HG03378 (cell line): ENCODE measurements around the gene TST.

Experiments used
- ATAC-seq: cut with Tn5 transposase; IDR thresholded peaks from one replicate; pipeline ENCODE4 v1.9.1; 2021; ENCODE audit warnings: mild to moderate bottlenecking, moderate library complexity; ENCODE audit not compliant: unreplicated experiment

Gene TST

DNA sequence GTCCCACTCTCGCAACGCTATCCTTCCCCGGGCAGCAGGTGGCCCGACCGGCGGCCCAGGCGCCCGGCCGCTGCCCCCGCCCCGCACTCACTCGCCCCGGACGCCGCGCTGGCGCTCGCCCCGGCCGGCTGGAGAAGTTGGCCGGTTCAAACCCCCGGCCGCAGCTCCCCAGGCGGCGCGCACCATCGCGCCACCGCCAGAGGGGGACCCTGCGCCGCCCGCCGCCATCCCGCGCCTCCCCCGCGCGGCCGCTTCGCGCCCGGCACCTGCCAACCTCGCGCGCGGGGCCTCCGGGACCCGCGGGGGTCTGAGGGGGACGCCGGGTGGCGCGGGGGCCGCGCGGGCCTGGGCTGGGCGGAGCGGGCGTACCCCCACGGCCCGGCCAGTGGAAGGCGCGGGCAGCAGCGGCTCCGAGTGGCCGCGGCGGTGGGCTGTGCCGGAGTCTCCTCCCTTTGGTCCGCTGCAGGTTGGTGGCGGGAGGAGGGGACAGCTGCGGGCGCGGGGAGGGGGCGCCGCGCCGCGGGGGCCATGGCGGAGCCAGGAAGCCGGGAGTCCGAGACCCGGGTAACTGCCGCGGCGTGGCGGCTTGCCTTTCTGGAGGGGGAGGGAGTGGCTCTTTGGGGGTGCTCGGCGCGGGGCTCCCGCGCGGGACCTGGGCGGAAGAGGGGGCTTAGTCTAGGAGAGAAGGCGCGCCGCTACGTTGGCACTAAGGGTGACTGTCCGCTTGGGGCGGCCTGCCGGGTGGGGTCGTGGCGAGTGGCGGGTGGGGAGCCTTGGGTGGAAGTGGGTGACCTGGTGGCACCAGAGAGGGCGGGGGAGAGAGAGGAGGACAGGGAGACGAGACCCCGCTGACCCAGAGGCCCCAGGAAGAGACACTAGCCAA is at the start of gene TST, which contains the start of gene MPST:
Gene TST, minus strand, starts transcription at position 139 of the 883 bp plus-strand sequence. CDS start 715 bp downstream, outside the sequence.
Gene MPST, plus strand, starts transcription at position 434 of the 883 bp plus-strand sequence. Its CDS starts 95 bp downstream, at position 529.
- ATAC-seq, result no peak

DNA sequence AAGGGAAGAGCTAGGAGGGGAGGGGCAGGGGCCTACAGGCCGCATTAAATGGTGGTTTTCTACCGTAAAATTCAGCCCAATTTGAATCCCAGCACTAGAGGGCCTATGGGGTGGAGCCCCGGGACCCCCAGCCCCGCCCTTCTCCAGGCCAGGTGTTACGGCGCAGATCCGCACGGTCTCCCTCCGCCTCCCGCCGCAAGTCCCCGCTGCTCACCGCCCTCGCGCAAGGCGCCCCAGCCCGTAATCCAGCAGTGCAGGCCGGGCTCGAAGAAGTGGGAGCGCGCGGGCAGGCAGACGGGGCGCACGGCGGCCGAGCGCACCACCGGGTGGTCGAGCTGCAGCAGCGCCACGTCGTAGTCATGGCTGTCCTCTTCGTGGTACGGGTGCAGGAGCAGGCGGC is 49.6 kb upstream of the TST start:
- no peak for ATAC-seq

DNA sequence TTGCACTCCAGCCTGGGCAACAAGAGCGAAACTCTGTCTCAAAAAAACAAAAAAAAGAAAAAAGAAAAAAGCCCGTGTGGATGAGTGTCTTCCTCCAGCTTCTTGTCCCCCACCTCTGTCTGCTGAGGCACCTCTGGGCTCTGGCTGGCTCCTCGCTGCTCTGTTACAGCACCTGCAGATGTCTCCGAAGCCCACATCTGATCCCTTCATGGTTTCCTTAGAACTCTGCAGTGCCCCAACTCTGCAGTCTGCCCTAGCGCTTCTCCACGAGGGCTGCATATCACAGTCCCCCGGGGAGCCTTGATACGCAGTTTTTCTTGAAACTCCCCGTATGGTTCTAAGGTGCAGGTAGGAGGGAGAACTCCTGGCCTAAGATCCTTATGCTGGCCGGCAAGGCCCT is 48.2 kb upstream of the TST start:
- ATAC-seq, result no peak

DNA sequence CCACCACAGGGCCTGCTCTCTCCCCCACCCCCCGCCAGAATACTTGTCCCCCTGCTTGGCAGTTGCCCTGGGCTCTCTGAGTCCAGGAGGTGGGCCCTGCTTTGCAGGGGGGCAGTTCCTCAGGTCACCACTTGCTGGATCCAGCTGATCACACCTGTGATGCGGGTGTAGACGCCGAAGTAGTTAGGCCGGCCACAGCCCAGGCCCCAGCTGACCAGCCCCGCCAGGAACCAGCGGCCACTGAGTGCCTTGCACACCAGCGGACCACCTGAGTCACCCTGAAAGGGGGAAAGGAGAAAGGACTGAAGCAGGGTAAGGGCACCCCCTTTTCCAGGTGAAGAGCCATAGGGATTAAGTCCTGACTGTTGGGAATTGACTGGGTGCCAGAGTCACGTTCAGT is 46.7 kb upstream of the TST start:
- ATAC-seq, result no peak

DNA sequence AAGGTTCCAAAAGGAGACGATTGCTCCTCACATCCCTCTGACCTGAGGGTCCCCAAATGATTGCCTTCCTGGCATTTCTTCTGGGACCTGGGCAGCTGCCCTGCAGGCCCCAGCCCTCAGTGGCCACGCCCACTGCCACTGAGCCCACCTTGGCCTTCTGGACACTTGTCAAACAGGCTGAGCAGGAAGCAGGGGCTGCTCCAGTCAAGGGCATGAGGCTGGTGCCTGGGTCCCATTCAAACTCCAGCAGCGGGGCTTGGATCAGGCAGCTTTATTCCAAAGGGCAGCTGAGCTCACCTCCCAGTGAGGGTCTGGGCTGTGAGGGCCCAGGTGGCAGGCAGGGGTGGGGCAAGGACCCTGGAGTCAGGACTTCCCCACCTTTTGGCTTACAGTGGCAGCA is 45.9 kb upstream of the TST start:
- no peak for ATAC-seq

DNA sequence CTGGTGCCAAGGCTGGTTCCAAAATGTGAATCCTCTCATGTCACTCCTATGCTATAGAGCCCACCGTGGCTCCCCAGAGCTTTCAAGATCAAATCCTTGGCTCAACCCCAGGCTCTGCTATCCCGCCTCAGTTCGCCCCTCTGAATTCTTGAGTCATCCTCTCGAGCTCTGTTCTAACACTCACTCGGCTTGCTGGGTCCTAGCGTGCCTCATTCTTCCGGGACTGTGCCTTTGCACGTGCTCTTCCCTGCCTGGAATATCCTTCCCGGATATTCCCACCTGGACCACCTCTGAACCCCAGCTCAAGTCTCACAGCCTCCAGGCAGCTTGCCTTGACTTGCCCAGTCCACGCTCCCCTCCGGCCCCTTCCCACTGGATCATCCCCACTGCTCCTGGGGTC is 45.3 kb upstream of the TST start:
- no peak for ATAC-seq

DNA sequence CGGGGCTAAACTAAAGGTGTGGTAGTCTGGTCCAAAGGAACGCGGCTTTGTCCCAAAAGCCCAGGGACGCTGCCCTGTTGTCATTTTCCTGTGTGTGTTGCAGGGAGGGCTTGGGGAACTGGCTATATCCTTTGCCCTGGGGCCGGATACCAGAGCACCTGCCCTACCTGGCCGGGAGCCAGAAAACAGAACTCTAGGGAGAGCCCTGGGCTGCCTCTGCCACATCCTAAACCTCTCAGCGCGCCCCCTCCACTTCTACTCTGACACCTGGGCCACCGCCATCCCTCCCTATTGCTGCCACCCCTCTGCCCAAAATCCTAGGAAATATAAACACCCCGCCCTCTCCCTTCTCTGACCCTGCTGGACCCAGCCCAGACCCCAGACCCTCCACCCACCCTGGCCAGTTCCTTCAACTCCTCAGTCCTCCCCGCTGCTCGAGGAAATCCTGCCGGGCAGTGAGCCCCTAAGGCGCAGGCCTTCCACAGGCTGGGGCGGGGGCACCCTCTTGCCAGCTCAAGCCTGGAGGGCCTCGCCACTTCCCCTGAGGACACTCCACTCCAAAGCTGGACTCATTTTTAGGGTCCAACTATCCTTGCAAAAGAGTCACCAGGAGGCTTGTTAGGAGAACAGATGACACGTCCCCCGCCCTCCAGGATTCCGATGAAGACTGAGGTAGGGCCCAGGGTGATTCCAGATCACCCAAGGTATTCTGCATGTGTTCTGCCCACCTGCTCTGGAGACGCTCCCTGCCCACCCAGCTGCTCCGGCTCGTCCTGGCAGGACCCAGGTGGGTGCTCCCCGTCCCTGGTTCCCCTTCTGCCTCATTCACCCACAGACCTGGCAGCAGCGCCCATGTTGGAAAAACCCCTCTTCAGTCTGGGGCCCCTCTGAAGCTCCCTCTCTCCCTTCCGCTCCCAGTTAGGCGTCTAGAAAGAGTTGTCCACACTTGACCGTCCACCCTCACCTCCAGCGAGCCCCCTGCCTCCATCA is 44.5 kb upstream of the TST start:
- no peak for ATAC-seq

DNA sequence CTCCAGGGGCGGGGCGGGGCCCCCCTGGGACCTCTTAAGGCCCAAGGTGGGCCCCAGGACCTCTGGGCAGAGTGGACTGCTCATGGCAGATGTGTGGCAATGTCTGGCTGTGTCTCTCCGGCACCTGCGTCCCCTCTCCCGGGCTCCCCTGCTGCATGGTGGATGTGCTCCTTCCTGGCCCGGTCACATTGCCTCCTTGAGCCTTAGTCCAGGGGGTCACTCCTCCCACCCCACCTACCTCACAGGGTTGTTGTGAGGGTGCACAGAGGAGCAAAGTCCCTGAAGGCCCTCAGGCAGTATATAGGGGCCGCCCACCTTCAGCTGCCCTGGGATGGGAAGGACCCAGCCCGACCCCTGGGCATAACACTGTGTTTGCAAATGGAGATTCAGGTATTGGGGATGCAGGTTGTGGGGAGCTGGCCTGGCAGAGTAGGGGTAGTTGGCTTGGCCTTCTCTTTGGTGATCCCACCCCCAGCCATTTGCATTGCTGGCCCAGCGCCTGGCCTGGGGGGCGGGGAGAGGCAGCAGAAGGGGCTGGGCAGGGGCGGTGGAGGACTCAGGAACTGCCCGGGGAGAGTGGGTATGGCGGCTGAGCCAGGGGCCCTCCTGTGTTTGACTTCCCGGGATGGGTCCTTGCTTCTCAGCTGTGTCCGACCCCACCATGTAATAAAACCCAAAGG is 43.6 kb upstream of the TST start:
- ATAC-seq, result no peak

DNA sequence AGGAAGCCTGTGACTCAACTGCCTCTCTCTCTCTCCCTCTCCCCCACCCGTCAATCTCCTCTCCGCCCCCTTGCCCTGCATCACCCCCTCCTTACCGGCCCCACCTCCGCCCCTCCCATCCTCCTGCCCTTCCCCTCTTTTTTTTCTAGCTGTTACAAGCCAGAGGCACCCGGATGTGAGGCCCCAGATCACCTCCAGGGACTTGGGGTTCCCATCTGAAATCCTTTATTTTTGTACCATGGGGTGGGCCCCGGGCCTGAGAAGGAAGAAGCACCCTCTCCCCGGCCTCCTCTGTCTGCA is 43.1 kb upstream of the TST start:
- no peak for ATAC-seq

DNA sequence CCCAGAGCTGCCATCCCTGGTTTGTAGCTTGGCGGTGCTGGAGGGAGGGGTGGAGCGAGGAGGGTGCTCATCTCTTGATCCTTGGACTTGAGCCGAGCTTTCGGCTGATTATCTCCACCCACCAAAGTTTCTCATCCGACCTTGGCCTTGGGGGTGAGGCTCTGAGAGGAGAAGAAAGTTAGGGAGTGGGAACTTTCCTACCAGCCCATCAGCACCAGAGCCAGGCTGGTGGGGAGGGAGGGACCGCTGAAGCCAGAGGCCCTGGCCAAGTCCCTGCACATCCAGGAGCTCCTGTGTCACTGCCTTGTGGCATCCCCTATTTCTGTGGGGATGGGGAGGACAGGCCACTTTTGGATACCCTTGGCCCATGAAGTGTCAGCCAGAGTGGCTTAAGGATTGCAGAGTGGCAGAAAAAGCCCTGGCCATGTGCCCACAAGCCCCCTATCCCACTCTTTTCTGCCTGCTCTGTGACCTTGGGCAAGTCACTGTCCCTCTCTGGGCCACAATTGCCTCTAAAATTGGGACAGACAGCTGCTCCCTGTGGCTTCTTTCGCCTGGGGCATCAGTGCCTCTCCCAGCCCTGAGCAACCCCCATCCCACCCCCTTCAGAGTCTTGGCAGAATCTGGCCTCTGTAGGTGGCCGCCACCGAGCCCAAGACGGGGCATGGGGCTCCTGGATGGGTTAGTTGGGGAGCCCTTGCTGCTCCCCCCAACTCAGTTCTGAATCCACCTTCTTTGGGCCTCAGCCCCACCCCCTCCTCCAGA is 42.5 kb upstream of the TST start:
- no peak for ATAC-seq

DNA sequence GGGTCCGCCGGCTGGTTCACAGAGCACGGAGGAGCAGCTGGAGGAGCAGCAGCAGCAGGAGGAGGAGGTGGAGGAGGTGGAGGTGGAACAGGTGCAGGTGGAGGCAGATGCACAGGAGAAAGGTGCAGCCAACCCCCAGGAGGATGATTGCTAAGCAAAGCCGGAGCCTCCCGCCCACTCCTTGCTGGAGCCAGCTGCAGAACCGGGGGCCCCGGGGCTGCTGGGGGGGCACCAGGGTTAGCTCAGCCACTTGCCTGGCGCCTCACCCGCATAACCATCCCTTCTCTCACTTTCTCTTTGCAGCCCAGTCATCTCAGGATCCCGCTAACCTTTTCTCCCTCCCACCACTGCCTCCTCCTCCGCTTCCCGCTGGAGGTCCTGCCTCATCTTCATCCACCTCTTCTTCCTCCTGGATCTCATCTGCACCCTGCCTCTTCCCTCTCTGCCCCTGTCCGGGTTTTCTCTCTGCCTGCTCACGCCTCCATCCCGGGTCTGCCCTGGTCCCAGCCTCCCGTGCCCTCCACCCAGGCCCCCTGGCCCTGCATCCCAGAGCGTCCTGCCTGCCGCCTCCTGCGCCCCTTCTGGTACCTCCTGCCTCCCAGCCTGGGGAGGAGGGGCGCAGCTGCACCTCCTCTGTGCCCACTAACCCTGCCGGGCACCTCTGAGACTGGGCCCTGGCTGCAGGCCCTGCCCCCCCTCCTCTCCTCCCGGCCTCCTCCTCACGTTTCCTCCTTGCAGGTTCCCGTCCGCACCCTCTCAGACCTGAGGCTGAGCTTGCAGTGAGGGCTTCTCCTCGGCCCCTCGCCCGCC is 41.8 kb upstream of the TST start:
- ATAC-seq, result no peak

DNA sequence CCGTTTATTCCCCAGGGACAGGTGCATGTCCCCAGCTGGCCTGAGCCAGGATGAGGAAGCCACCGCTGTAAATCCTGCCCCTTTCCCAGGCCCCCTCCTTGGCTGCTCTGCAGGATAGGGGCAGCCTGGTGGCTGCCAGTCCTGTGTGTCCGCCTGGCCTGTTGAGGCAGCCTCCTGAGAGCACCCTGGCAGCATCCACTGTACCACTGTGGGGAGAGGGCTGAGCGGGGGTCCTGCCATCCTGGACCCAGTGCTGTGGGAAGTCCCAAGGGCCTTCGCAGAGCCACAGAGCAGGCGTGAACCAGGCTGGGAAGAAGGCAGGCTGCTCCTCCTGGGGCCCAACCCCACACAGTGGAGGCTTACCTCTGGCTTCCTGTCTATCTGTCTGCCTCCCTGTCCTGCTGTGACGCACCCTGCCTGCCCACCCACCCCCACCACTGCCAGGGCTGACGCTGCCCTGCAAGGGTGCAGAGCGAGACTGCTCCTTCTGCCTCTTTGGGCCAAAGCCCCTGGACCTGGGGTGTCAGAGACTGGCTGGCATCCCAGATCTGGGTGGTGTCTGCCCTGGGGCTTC is 40.7 kb upstream of the TST start:
- ATAC-seq, result no peak

DNA sequence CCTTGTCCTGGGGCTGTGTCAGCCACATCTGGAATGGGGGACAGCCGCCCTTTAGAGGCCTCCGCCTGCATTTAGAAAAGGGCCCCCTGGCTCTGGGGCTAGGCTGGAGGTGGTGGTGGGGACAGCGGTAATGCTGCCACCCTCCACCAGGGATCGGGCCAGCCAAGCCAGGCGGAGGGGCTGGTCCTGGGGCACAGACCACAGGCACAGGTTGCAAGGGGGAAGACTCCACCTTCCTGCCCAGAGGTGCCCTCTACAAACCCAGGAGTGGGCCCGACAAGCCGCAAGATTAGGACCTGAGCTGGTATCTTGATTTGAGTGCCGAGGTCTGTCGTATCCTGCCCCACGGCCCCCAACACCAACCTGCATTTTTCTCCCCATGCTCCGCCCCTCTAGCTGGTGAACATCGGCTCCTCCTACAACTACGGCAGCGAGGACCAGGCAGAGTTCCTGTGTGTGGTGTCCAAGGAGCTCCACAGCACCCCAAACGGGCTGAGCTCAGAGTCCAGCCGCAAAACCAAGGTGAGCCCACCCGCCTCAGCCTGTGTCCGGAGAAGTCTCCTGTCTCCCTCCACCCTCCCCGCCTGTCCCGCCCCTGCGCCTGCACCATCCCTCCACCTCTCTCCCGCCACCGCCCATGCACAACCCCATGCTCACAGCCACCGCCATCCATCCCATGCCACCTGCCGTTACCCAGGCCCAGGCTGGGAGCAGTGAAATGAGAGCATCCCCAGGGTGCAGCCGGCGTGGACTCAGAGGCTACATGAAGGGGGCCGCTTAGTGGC is 39.9 kb upstream of the TST start:
- ATAC-seq, result no peak

DNA sequence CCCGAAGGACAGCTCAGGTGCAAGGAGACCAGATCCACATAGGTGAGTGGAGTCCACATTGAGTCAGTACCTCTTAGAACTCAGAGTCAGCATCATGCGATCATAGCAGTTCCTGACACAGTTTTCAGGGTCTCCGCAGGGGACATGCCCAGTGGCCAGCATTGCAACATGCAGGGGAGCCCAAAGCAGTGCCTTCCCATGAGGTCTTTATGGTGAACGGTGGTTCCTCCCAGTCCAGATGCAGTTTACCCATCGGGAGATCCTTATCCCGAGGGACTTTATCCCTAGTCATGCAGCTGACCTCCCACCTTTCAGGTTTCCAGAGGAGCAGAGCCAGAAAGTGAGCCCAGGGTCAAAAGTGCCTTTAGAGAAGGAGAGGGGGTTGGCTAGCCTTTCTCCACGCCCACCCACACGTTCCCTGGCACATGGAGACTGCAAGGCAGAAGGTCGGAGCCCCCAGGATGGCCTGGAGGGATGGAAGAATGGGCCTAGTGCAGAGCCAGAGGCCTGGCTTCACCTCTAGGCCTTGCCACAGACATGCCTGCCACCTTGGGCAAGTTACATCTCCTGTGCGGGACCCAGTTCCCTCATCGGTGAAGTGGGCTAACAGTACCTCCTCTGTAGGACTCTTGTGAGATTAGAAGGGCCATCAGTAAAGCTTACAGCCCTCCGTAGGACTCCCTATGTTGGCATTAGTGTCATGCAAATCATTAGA is 38.7 kb upstream of the TST start:
- ATAC-seq, result no peak

DNA sequence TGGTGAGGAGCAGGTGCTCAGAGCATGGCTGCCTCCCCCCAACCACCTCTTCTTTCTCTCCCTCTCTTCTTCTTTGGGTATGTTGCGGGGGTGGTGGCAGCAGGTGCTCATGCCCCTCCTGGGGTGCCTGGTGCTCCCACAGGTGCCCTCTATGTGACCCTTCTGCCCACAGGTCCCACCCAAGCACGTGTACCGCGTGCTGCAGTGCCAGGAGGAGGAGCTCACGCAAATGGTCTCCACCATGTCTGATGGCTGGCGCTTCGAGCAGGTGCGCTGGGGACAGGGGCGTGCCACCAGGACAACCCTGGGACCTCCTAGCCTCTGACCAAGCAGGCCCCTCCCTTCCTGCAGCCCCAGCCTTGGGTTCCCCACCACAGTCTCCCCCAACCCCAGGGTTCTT is 38.0 kb upstream of the TST start:
- ATAC-seq, result no peak

DNA sequence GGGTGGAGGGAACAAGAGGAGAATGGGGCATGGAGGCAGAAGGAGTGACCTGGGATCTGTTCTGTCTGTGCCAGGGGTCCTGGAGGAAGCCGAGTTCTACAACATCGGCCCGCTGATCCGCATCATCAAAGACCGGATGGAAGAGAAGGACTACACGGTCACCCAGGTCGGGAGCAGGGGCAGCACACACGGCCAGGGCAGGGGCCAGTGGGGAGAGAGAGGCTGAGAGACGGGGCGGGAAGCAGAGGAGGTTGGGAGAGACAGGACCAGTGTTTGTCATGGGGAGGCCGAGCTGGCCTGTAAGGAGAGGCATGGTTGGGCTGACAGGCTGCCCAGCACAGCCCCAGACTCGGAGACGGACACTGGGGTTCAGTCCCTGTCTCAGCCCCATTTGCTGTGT is 37.0 kb upstream of the TST start:
- ATAC-seq, result no peak

DNA sequence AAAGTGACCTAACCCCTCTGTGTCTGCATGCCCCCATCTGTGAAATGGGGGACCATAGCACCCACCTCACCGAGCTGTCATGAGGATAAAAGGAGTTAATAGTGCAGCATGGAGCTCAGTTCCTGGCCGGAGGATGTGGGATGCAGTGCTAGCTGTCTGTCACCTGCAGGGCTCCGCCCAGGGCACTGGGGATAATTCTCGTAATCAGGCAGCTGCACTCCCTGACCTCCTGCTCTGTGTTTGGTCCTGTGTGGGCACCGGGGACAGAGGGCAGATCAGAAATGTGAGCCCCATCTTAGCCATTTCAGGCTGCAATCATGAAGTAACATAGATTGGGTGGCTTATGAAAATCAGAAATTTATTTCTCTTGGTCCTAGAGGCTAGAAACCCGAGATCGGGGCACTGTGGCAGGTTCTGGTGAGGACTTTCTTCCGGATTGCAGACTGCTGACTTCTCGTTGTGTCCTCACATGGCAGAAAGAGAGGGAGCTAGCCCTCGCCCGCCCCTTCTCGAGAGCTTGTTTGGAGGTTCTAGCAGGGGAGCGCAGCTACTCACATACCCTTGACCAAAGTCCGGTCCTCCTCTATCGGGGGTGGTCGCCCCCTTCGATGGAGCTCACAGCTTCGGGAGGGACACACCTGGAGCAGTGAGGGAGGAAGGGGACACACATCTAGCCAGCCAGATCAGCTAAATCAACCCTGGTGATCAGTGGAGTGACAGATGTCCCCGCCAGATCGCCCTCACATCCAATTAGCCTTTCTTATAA is 35.5 kb upstream of the TST start:
- no peak for ATAC-seq
